Measurements from ENCODE around the gene P2RX5.

The P2RX5 gene

GRCh38 chr17:3657588-3657869, 38.4 kb downstream of the P2RX5 start:
- no peak for DNase-seq (ENCODE audit: low read depth, low spot score)

GRCh38 chr17:3656755-3657587, 39.0 kb downstream of the P2RX5 start:
- DNase-seq (ENCODE audit: low read depth, low spot score): no peak

- DNase-seq (ENCODE audit: low read depth, low spot score): no peak
Measured at GRCh38 chr17:3656353-3656752, 39.6 kb downstream of the P2RX5 start.

- no peak for DNase-seq (ENCODE audit: low read depth, low spot score)
Measured at GRCh38 chr17:3655766-3656165, 40.2 kb downstream of the P2RX5 start.

- no peak for DNase-seq (ENCODE audit: low read depth, low spot score)
Measured at GRCh38 chr17:3647769-3648555, 48.0 kb downstream of the P2RX5 start.

- DNase-seq (ENCODE audit: low read depth, low spot score): no peak
Measured at GRCh38 chr17:3647251-3647650, 48.7 kb downstream of the P2RX5 start.

- no peak for DNase-seq (ENCODE audit: low read depth, low spot score)
Measured at GRCh38 chr17:3645310-3645709, 50.6 kb downstream of the P2RX5 start.

GRCh38 chr17:3643889-3644349, 52.0 kb downstream of the P2RX5 start:
- DNase-seq (ENCODE audit: low read depth, low spot score): no peak

GRCh38 chr17:3641717-3642486, 54.1 kb downstream of the P2RX5 start:
- DNase-seq (ENCODE audit: low read depth, low spot score): no peak

- DNase-seq (ENCODE audit: low read depth, low spot score): no peak
Measured at GRCh38 chr17:3641014-3641413, 54.9 kb downstream of the P2RX5 start.

- no peak for DNase-seq (ENCODE audit: low read depth, low spot score)
Measured at GRCh38 chr17:3639981-3640596, 55.9 kb downstream of the P2RX5 start.

- DNase-seq (ENCODE audit: low read depth, low spot score): no peak
Measured at GRCh38 chr17:3636908-3637373, 59.0 kb downstream of the P2RX5 start.

GRCh38 chr17:3636154-3636907, 59.6 kb downstream of the P2RX5 start, which contains the start of the genes CTNS and SHPK:
CTNS (plus strand) TSS chr17:3636760; CDS start chr17:3640207, 3,447 bp downstream.
SHPK (minus strand) TSS chr17:3636250; CDS start chr17:3636219, 31 bp downstream.
- DNase-seq (ENCODE audit: low read depth, low spot score): peak; percentile 87

GRCh38 chr17:3635474-3636153, 60.3 kb downstream of the P2RX5 start:
- no peak for DNase-seq (ENCODE audit: low read depth, low spot score)

- no peak for DNase-seq (ENCODE audit: low read depth, low spot score)
Measured at GRCh38 chr17:3632287-3632686, 63.7 kb downstream of the P2RX5 start.

- DNase-seq (ENCODE audit: low read depth, low spot score): no peak
Measured at GRCh38 chr17:3630781-3631180, 65.2 kb downstream of the P2RX5 start.

GRCh38 chr17:3627769-3628167, 68.2 kb downstream of the P2RX5 start:
- DNase-seq (ENCODE audit: low read depth, low spot score): no peak

- DNase-seq (ENCODE audit: low read depth, low spot score): no peak
Measured at GRCh38 chr17:3626831-3627768, 68.9 kb downstream of the P2RX5 start.
